Endothelial cell (in vitro differentiated cells): ENCODE results near the gene PCED1B. TPM values are rescaled to one million over a fixed set of nuclear protein-coding genes. Genes with fewer than 3 reads are reported as not detected.

ENCODE experiments used
- DNase-seq: peaks from one replicate; pipeline ENCODE4 v3.0.0; 2021; ENCODE audit warnings: low spot score
- H3K27ac Mint-ChIP-seq: one replicate; pipeline ENCODE4 v1.8.0; 2021; ENCODE audit warnings: mixed read lengths, inconsistent platforms; ENCODE audit not compliant: unreplicated experiment
- H3K27me3 Mint-ChIP-seq: one replicate; pipeline ENCODE4 v1.8.0; 2021; ENCODE audit warnings: mild to moderate bottlenecking, moderate library complexity, mixed read lengths, inconsistent platforms; ENCODE audit not compliant: unreplicated experiment
- H3K36me3 Mint-ChIP-seq: one replicate; pipeline ENCODE4 v1.8.0; 2021; ENCODE audit warnings: mild to moderate bottlenecking, low read depth, mixed read lengths, inconsistent platforms; ENCODE audit not compliant: unreplicated experiment
- H3K4me1 Mint-ChIP-seq: one replicate; pipeline ENCODE4 v1.8.0; 2021; ENCODE audit warnings: mild to moderate bottlenecking, mixed read lengths, inconsistent platforms; ENCODE audit not compliant: unreplicated experiment
- H3K4me3 Mint-ChIP-seq: one replicate; pipeline ENCODE4 v1.8.0; 2021; ENCODE audit warnings: mild to moderate bottlenecking, mixed read lengths, inconsistent platforms; ENCODE audit not compliant: unreplicated experiment
- H3K9me3 Mint-ChIP-seq: one replicate; pipeline ENCODE4 v1.8.0; 2021; ENCODE audit warnings: mixed read lengths, inconsistent platforms; ENCODE audit not compliant: unreplicated experiment
- total RNA-seq: library from RNA; stranded (reverse); fragmentation: NEBNext Ultra II Directional; extraction: Animal tissue kit (Norgen Biotek cat#: 25700); gene quantifications from one replicate; pipeline ENCODE4 v1.2.1, GENCODE V29; 2021; ENCODE audit not compliant: unreplicated experiment
- TF ChIP-seq, protein P1 (sequence below): fragments of 200-600 bp; sonication (generic); IDR thresholded peaks from one replicate; pipeline ENCODE4 v1.5.0; 2021; ENCODE audit warnings: antibody characterized with exemption; ENCODE audit not compliant: unreplicated experiment

PCED1B gene
- total RNA-seq, 1 donor from 2014 or later, result 9.7 TPM

DNA sequence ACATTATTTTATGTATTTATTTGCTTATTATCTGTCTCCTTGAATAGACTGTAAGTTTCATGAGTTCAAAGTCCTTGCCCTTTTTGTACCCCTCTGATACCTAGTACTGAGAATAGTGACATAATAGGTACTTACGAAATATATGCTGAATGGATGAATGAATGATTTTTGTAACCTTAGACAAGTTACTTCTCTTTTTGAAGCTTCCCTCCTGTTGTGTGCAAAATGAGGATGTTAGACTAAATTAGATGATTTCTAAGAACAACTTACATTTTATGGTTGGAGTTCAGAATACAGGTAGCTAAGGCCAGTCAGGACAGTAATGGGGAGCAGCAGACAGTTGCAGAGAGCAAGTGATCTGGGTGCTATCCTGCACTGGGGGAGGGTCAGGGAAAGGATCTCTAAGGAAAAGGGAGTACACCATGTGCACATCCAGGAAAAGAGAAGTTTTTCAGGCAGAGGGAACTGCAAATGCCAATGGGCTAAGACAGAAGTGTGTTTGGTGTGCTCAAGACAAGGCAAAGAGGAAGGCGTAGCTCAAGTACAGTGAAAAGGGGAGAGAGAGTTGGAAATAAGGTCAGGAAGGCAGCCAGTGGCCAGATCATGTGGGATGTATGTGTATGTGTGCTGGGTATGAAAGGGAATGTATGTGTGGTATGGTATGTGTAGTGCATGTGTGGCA lies 59.7 kb downstream of the PCED1B start:
- Mint-ChIP-seq H3K27me3 (no peaks in the 10 kb centered on the region), H3K36me3 (peaks cover 7% of the 10 kb centered on the region), H3K27ac (no peak overlapping the region), H3K9me3 (no peaks in the 10 kb centered on the region), H3K4me1 (no peaks in the 10 kb centered on the region), H3K4me3 (no peak overlapping the region)
- DNase-seq, result no peak
- TF ChIP-seq, protein P1, sequence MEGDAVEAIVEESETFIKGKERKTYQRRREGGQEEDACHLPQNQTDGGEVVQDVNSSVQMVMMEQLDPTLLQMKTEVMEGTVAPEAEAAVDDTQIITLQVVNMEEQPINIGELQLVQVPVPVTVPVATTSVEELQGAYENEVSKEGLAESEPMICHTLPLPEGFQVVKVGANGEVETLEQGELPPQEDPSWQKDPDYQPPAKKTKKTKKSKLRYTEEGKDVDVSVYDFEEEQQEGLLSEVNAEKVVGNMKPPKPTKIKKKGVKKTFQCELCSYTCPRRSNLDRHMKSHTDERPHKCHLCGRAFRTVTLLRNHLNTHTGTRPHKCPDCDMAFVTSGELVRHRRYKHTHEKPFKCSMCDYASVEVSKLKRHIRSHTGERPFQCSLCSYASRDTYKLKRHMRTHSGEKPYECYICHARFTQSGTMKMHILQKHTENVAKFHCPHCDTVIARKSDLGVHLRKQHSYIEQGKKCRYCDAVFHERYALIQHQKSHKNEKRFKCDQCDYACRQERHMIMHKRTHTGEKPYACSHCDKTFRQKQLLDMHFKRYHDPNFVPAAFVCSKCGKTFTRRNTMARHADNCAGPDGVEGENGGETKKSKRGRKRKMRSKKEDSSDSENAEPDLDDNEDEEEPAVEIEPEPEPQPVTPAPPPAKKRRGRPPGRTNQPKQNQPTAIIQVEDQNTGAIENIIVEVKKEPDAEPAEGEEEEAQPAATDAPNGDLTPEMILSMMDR, result no peak

DNA sequence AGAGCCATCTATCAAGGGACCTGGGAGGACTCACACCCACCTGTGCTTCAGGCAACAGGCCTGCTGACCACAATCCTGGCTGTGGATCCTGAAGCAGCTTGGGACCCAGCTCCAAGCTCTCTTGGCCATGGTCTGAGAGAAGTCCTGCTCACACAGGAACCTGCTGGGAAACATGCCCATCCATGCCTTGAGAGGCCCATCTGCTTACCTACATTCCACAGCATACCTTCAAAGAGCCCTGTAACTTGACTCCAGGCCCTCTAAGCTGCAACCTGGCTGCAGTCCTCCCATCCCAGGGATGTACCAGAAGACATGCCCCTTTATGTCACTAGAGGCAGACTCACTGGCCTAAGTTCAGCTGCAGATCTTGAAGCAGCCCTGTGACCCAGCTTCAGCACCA lies 62.0 kb downstream of the PCED1B start:
- no peak for DNase-seq
- no peaks in the 10 kb centered on the region for H3K4me1 Mint-ChIP-seq
- TF ChIP-seq, protein P1, result no peak
- peaks cover 1% of the 10 kb centered on the region for H3K27me3 Mint-ChIP-seq
- H3K27ac Mint-ChIP-seq, result no peak overlapping the region
- H3K4me3 Mint-ChIP-seq, result no peak overlapping the region
- peaks cover 4% of the 10 kb centered on the region for H3K36me3 Mint-ChIP-seq
- H3K9me3 Mint-ChIP-seq, result no peaks in the 10 kb centered on the region

DNA sequence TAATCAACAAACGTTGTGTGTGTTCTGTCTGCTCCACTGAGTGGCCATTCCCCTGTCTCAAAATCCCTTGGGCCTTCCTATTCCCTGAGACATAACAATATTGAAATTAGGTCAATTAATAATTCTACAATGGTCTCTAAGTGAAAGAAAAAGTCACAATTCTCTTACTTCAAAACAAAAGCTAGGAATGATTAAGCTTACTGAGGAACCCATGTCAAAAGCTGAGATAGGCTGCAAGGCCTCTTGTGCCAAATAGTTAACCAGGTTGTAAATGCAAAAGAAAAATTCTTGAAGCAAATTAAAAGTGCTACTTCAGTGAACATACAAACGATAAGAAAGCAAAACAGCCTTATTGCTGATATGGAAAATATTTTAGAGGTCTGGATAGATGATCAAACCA lies 65.3 kb downstream of the PCED1B start:
- TF ChIP-seq, protein P1, result no peak
- Mint-ChIP-seq H3K9me3 (no peaks in the 10 kb centered on the region), H3K27ac (no peak overlapping the region), H3K4me3 (no peak overlapping the region), H3K4me1 (peaks cover 12% of the 10 kb centered on the region), H3K36me3 (no peaks in the 10 kb centered on the region), H3K27me3 (peaks cover 3% of the 10 kb centered on the region)
- no peak for DNase-seq

DNA sequence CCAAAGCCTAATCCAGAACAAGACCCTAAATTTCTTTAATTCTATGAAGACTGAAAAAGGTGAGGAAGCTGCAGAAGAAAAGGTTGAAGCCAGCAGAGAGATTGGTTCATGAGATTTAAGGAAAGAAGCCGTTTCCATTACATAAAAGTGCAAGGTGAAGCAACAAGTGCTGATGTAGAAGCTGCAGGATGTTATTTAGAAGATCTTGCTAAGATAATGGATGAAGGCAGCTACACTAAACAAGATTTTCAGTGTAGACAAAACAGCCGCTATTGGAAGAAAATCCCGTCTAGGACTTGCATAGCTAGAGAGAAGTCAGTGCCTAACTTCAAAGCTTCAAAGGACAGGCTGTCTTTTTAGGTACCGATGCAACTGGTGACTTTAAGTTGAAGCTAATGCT lies 65.8 kb downstream of the PCED1B start:
- Mint-ChIP-seq H3K27ac (no peak overlapping the region), H3K36me3 (no peaks in the 10 kb centered on the region), H3K4me3 (no peak overlapping the region), H3K4me1 (peaks cover 12% of the 10 kb centered on the region), H3K27me3 (peaks cover 3% of the 10 kb centered on the region), H3K9me3 (no peaks in the 10 kb centered on the region)
- TF ChIP-seq, protein P1, result no peak
- DNase-seq, result no peak

DNA sequence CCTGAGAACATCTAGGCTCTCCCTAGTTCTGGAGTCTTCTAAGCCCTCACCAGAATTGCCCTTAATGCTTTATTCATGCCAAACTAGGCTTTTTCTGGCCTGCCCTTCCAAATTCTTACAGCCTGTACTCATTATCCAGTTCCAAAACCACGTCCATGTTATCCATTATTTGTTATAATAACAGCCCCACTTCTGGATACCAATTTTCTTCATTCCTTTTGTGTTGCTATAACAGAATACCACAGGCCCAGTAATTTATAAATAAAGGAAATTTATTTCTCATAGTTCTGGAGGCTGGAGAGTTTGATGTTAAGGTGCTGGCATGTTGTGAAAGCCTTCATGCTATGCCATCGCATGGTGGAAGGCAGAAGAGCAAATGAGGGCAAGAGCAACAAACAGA lies 68.3 kb downstream of the PCED1B start:
- DNase-seq, result no peak
- H3K36me3 Mint-ChIP-seq, result peaks cover 7% of the 10 kb centered on the region
- no peak overlapping the region for H3K27ac Mint-ChIP-seq
- H3K4me1 Mint-ChIP-seq, result peaks cover 12% of the 10 kb centered on the region
- no peaks in the 10 kb centered on the region for H3K9me3 Mint-ChIP-seq
- H3K27me3 Mint-ChIP-seq, result peaks cover 3% of the 10 kb centered on the region
- TF ChIP-seq, protein P1, result no peak
- H3K4me3 Mint-ChIP-seq, result no peak overlapping the region
